SKM-1 (cell line): ENCODE measurements around the gene ATOSA.
A peak's percentile ranks its signal among the peaks of the same experiment; 100 is the strongest.

Experiments
- DNase-seq: peaks from one replicate; lab custom pipeline; 2025; ENCODE audit not compliant: unreplicated experiment; lab: John Stamatoyannopoulos, UW

ATOSA gene

DNA sequence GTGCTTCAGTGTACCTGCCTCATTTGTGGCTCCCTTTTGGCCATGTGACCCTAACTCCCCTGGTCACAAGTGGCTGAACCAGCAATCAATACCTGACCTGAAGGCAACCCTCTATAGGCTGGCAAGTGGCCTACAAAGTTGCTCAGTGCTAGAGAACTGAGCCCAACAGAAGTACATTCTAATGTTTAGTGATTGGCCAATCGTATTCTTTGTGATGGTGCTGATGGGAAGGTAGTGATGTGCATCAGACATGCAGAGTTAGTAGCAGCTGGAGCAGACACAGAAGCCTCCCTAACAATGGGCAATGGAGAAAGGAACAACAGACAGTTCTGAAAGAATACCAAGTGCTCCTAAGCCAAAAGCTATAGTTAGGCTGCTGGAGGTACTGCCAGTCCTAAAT lies 10.4 kb upstream of the ATOSA start:
- no peak for DNase-seq

DNA sequence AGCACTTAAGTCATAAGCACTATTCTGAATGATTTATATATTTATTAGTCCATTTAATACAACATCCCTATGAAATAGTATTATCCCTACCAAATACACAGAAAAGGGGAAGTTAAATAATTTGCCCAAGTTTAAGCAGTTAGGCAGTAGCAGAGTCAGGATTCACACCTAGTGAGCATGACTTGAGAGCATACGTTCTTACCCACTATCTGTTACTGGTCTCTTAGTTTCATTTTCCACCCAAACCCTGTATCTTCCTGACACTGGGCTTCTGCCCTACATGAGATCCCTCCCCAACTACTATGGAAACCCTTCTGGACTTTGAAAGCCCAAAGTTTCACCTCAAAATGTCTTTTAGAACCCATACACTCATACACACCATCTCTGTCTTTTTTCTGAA lies 4.4 kb upstream of the ATOSA start:
- DNase-seq: peak; percentile 34

DNA sequence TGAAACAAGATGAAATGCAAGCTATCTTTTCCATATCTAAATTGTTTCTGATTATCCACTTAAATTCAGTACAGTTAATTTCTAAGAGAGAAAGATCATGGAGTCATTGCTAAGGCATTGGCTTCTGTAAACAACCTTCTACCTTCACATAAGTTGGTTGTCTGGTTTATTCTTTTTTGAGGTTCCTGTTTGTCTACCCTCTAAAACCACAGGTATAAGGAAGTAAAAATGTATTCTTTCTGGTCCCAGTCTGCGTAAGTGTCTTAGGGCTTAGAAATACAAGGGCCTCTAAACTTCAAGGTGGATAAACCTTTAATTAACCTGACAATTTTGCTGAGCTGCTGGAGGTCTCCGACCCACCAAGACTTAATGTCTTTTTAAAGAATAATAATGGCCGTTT lies 3.6 kb upstream of the ATOSA start:
- peak; percentile 72 for DNase-seq

DNA sequence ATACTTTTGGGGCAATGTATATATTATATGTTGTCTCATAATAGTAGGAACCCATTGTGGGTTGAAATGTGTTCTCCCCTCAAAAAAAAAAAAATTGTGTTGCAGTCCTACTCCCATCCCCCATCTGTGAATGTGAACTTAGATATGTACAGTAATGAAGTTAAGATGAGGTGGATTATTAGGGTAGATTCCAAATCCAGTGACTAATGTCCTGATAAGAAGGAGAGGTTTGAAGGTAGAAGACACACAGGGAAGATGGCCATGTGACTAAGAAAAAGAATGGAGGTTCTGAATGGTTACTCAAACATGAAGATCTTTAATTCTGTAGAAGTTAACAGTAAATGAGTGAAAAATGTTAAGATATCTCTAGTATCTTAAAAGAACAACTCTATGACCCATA lies 3.0 kb upstream of the ATOSA start:
- DNase-seq: no peak

DNA sequence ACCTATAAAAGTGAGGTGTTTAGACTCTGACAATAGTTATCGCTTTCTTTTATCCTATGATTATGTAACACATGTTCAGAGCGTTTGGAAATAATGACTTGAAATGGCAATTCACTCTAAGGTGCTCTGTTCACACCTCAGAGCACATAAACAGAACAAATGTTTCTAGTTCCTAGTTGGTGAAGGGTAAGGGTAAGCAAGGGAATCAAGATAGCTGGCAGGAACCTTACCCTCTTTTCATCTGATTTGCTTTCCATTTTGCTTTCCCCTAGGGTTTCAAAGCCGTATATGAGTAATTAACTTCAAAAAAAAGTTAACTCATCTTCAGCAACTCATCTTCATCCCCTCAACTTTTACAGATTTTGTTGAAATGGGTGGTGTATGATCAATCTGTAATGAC lies 2.3 kb upstream of the ATOSA start:
- no peak for DNase-seq

DNA sequence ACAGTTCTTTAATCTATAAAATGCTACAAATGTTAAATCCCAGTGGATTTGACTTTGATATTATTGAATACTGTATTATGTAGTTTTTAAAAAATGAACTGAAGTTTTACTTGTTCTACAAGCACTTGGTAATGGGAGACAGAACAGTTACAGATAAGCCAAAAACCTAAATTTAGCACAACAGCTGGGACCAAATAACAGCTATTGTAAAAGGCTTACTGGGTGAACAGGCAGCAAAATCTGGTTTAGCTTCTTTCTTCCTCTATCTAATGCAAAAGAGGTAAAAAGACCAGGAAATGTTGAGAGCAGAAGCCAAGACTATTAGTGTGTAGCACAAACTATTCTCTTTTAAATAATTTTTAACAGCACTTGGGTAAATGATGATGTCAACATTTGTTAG lies 1.6 kb upstream of the ATOSA start:
- no peak for DNase-seq

DNA sequence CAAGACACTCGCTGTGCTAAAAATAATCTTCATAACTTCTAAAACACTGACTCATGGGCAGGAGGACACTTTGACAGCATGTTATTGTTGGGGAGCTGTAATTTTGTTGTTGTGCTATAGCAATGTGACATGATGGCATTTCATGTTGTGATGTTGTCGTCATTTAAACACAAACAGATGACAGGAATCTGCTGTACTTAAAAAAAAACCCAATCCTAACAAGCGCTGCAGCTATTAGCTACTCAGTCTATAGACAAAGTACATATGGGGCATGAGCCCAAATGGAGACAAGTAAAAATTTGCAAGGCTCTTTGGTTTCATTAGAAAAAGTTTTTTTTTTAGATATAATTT lies 828 bp upstream of the ATOSA start:
- DNase-seq: no peak

DNA sequence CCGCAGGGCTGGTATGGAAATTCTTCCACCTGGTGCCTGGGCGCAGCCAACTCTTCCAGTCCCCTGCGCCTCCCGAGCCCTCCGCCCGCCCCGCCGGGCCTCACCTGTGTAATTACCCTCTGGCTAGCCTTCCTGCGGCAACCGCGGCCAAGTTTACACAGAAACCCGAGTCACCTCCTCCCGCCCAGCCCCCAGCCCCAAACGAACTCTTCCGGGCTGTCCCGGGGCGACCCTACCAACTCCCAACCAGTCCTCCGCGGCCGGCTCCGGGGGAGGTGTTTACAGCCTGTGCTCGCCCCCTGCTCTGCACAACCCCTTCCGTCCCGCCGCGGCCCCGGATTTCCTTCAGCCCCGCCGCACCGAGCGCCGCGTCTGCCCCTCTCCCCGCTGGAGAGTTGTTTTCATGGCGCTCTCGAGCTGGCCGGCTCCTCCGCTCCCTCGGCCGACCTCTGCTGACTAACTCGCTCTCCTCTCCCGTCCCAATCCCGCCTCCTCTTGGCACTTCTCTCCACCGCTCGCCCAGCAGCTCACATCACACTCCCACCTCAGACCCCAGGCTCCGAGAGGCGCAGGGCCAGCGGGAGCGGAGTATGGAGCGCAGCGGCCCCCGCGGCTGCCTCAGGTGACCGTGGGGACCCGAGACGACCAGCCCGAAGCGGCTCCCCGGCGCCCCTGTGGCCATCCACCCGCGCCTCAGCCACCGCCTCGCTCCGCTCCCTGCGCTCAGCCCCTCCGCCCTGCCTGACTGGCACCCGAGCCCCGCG lies 538 bp downstream of the ATOSA start:
- no peak for DNase-seq

DNA sequence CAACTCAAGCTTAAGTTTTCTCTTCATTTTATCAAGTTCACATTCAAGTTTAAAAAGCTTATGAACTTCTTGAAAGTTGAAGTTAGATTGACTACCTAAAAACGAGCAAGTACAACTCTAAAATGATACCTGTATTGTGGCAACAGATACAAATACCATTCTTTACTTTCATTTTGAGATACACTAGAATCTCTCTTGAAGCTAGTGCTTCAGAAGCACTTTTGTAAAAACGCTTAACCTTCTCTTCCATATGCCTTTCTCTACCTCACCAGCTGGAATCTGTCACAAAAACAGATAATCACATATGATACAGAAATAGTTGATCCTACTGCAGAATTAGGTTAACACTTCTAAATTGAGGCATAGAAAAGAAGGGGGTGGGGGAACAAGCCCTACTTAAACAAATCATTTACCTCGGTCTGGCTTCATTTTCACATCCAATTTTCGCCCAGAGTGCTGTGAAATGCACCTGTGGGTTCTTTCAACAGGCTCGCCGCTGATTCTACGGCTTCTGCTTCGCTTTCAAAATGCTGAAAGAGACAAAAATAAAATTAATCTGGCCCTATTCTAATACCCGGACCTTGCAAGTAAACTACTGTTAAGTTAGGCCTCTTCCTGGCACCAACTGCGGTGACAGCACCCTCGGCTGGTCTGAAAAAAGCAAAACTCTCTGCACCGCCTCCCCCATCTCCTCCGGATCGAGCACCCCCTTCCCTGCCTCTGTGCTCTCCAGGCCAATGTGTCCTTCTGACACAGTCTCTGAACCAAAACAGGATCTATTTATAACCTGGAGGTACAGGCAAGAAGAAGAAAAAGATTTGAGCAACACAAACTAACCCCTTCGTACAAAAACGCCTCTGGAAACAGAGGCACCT lies 1.4 kb downstream of the ATOSA start:
- peak; percentile 22 for DNase-seq

DNA sequence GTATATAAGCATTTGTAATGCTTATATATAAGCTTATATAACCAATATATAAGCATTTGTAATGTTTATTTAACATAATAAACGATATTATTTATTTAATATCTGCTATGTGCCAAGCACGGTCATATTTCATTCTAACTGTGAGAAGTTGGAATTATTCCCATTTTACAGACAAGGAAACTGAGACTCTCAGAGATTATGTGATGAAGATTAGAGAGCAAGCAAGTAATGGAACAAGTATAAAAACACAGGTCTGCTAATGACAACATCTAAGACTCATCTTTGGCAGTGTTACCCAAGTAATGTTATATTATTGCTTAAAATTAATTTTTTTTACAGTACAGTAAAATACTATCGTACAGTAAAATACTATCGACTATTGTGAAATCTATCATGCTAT lies 4.4 kb downstream of the ATOSA start:
- no peak for DNase-seq

DNA sequence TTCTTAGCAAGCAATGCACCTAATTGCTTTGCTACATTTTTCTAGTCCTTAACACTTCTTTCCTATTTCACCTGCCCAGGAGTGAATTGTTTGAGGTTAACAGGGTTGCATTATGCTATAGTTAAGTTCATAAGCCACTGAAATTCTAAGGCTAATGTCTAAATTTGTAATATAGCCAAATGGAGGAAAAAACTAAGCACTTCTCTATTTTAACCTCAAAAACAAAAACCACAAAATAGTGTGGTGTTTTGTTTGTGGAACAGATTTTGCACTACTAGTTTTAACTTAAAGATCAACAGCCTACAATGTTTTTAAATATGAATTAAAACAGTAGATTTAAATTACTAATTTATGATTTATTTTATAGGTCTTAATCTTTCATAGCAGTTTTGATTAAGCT lies 5.5 kb downstream of the ATOSA start:
- DNase-seq: no peak

DNA sequence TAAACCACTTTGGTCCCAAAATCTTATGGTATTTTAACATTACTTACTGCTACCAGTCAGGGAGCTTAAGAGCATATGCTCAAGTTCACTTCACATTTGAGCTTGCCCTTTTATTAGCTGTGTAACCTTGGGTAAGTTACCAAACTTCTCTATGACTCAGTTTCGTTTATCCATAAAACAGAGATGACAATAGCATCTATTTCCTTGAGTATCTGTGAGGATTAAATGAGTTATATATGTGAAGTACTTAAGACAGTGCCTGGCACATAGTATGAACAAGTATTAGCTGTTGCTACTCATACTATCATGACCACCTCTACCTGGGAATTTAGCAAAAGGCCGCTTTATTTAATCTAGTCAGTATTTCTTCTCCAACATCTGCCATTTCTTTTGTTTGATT lies 5.9 kb downstream of the ATOSA start:
- no peak for DNase-seq

DNA sequence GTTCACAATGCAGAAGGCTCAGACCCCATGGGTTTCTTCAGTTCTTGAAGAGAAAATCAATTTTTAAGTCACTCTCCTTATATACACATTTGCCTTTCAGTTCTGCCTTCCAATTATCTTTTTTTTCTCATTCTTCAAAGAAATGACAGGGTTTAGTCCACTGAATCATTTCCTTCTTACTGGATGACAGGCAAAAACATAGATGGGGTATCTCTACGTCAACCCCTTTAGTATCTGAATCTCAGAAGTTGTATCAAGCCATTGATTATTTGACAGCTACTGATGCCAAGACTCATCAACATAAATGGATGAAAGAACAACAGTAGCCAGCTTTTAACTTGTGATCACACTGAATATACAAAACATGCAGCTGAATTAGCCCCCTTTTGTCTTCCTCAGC lies 6.5 kb downstream of the ATOSA start:
- no peak for DNase-seq

DNA sequence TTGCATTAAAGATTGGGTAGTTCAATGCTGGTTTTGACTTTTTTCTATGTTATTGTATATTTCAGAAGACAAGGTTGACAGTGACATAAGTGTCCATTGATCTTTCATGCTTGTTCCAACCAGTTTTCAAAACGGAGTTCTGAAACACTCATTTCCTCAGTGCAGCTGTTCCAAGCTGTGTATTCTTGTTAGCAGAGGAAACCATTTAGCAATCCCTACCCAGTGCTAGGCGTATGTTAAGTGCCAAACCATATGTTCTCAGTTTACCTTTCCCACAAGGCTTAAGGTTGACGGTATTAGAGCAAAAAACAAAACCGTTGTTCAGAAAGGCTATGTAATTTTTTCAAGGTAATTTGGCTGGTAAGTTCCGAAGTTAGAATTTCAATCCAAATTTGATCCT lies 9.1 kb downstream of the ATOSA start:
- no peak for DNase-seq

DNA sequence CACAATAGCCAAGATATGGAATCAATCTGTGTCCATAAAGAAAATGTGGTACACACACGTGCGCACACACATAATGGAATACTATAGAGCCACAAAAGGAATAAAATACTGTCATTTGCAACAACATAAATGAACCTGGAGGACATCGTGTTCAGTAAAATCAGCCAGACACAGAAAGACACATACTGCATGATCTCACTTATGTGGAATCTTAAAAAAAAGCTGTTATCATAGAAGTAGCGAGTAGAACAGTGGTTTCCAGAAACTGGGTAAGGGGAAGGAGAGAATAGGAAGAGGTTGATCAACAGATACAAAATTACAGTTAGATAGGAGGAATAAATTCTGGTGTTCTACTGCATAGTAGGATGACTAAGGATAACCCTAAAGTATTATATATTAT lies 11.1 kb downstream of the ATOSA start:
- DNase-seq: no peak

DNA sequence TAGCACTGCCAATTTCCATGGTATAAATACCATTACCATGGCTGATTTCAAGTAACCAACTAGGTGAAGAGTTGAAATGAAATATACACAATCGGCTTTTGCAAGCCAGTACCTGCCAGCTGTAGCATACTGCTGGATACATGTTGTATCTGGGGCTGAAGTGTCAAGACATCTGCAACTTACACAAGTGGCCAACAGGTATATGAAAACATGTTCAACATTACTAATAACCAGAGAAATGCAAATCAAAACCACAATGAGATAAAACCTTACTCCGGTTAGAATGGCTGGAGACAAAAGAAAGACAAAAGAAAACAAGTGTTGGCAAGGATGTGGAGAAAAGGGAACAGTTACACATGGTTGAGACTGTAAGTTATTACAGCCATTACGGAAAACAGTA lies 11.6 kb downstream of the ATOSA start:
- DNase-seq: no peak

DNA sequence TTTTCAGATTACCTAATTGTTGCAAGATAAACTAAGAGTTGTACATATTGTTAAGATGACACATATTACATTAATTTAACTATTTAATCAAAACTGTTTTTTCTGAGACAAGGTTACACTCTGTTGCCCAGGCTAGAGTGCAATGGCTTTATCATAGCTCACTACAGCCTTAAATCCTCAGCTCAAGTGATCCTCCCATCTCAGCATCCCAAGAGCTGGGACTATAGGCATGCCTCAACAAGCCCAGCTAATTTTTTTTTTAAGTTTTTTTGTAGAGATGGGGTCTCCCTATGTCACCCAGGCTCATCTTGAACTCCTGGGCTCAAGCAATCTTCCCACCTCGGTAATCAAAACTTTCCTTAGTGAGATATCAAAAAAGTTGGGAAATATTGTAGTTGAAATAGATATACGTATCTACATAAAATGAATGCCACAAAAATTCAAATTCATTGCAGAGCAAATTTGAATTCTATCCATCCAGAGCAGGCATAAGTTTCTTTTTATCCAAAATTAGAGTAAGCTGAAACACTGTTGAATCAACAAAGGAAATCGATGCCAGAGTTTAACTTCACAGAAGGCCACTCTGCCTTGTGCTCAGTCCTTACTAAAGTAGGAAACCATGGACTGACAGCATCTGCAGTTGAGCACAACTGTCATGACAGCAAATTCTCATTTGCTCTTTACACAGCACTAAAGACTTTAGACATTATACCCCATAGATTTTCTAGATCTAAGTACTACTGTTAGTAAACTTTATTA lies 15.5 kb downstream of the ATOSA start:
- DNase-seq: no peak

DNA sequence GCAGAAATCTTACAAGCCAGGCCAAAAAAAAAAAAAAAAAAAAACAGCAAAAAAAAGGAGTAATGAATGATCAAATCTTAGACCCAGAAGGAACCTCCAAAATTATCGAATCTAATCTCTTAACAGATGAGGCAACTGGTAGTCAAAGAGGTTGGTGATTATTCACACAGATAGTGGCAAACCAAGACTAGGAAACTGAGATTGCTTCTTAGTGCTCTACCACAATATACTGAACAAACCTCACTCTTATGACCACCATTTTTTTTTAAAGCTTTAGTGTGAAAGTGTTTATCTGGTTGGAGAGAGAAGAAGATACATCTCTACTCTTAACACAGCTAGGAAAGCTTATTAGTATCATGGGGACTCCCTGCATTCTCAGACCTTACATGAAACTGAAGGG lies 17.3 kb downstream of the ATOSA start:
- DNase-seq: no peak

DNA sequence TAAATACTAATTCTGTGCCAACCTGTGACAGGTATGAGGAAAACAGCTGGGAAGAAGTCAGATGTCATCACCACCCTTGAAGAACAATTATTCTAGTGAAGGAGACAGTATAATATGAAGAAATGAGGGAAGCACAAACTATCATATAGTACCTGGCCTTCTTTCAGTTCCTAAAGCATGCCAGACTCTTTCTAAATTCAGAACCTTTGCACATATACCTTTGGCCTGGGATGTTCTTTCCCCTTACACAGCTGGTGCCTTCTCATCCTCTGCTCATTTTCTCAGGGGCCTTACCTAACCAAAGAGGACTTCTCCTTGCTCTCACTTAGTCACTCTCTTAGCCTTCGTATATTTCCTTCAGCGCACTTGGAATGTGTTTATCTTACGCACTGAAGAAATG lies 19.0 kb downstream of the ATOSA start:
- DNase-seq: no peak

DNA sequence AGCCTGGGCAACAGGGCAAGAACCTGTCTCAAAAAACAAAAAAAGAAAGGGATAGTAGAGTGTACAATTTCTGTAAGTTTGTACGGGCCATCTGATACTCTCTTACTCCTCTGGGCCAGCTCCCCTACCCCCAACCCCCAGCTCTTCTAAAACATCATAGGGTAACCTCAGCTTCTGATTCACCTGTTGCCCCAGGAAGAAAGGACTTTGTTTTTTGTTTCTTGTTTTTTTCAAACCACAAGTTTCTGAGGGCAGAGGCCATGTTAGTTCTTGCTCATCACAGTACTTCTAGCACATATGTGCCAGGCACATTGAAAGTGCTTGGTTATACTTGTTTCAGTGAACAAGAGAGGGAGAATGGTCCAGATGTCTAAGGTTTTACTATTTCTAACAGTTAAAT lies 20.2 kb downstream of the ATOSA start:
- no peak for DNase-seq

DNA sequence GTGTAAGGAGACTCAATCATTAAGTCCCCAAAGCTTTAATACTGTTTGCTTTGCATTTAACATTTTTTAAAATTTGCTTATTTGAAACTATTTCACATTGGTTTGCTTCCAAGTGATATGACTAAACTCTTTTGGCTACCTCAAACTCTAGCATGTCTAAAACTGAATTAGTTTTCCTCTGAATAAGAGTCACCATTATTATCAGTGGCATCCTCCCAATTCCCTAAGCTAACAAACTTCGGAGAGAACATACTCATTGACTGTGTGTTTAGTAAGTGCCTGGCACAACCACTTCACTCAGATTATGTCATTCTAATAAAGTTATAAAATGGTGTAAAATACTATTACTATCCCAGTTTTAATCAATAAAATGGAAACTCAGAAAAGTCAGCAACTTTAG lies 21.9 kb downstream of the ATOSA start:
- no peak for DNase-seq

DNA sequence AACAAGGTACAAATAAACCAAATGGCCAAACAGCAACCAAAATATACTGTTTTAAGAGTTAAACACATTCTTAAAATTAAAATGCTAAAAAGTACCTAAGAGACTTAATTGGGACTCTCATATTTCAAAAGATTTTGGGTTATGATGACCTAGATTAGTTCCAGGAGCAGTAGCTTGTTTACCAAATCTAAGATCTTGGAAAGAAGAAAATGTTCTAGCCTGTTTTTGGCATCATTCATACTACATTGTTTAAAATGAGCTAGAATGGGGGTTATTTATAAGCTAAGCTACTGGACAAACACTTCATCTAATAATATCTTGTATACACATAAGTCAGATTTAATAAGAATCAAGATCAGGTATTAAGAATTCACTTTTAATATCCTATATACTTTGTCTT lies 22.8 kb downstream of the ATOSA start:
- no peak for DNase-seq
